ENCODE measurements around the gene IL15RA.
"Not testable (repeated sequence)": the region's sequence is repeated elsewhere in the genome, so short reads cannot be mapped to it uniquely, and the experiment has no call there.

The IL15RA gene

GRCh38 chr10:5961405-5962100, 15.8 kb downstream of the IL15RA start:
- Histone ChIP-seq H3K9me2 (replicated peaks; ENCODE audit: control insufficient read depth, low read length) (no peaks in the 10 kb centered on the region), H3K4me2 (ENCODE audit: low read length) (no peak overlapping the region), H3K9me3 (ENCODE audit: control insufficient read depth, insufficient read depth, low read length) (no peaks in the 10 kb centered on the region), H3K79me2 (ENCODE audit: control insufficient read depth, low read length) (no peaks in the 10 kb centered on the region), H3K36me3 (ENCODE audit: control insufficient read depth, low read length) (no peaks in the 10 kb centered on the region), H4K20me1 (ENCODE audit: control insufficient read depth, insufficient read depth, low read depth, low read length) (no peaks in the 10 kb centered on the region), H3K27ac (ENCODE audit: low read depth, low read length) (no peak overlapping the region), H3K4me1 (ENCODE audit: control insufficient read depth, low read length) (no peaks in the 10 kb centered on the region), H3K27me3 (ENCODE audit: control insufficient read depth, low read length) (peaks cover 3% of the 10 kb centered on the region; the same call in 1 of the 2 replicates), H3F3A (ENCODE audit: control insufficient read depth, insufficient read depth) (no peaks in the 10 kb centered on the region), H3K4me3 (ENCODE audit: low read length) (no peak overlapping the region)
- TF ChIP-seq CTCF (IDR thresholded peaks at IDR 0.05; ENCODE audit: low read depth, low read length, poor library complexity, severe bottlenecking) (no peak), EZH2phosphoT487 (IDR thresholded peaks at IDR 0.05; ENCODE audit: borderline replicate concordance, low read length) (no peak)

- not testable (repeated sequence) for H3K9me3 ChIP-seq (ENCODE audit: control insufficient read depth, insufficient read depth, low read length); H3K4me3 ChIP-seq (ENCODE audit: low read length); H3K4me2 ChIP-seq (ENCODE audit: low read length); H3K36me3 ChIP-seq (ENCODE audit: control insufficient read depth, low read length); H3F3A ChIP-seq (ENCODE audit: control insufficient read depth, insufficient read depth); H3K4me1 ChIP-seq (ENCODE audit: control insufficient read depth, low read length); H3K79me2 ChIP-seq (ENCODE audit: control insufficient read depth, low read length); H3K27ac ChIP-seq (ENCODE audit: low read depth, low read length); H3K9me2 ChIP-seq (replicated peaks; ENCODE audit: control insufficient read depth, low read length); H4K20me1 ChIP-seq (ENCODE audit: control insufficient read depth, insufficient read depth, low read depth, low read length); H3K27me3 ChIP-seq (ENCODE audit: control insufficient read depth, low read length)
These were observed 16.4 kb downstream of the IL15RA start for GRCh38 chr10:5960973-5961275.

GRCh38 chr10:5960070-5960972, 17.0 kb downstream of the IL15RA start:
- H3K9me3 ChIP-seq (ENCODE audit: control insufficient read depth, insufficient read depth, low read length) = no peaks in the 10 kb centered on the region
- no peaks in the 10 kb centered on the region for H3K9me2 ChIP-seq (replicated peaks; ENCODE audit: control insufficient read depth, low read length)
- no peaks in the 10 kb centered on the region for H3K36me3 ChIP-seq (ENCODE audit: control insufficient read depth, low read length)
- no peak for TF ChIP-seq EZH2phosphoT487 (IDR thresholded peaks at IDR 0.05; ENCODE audit: borderline replicate concordance, low read length)
- no peak for TF ChIP-seq CTCF (IDR thresholded peaks at IDR 0.05; ENCODE audit: low read depth, low read length, poor library complexity, severe bottlenecking)
- H3F3A ChIP-seq (ENCODE audit: control insufficient read depth, insufficient read depth) = no peaks in the 10 kb centered on the region
- H3K27ac ChIP-seq (ENCODE audit: low read depth, low read length) = no peak overlapping the region
- no peaks in the 10 kb centered on the region for H4K20me1 ChIP-seq (ENCODE audit: control insufficient read depth, insufficient read depth, low read depth, low read length)
- H3K27me3 ChIP-seq (ENCODE audit: control insufficient read depth, low read length) = peaks cover 3% of the 10 kb centered on the region; the same call in 1 of the 2 replicates
- no peak overlapping the region for H3K4me3 ChIP-seq (ENCODE audit: low read length)
- no peaks in the 10 kb centered on the region for H3K4me1 ChIP-seq (ENCODE audit: control insufficient read depth, low read length)
- H3K4me2 ChIP-seq (ENCODE audit: low read length) = no peak overlapping the region
- no peaks in the 10 kb centered on the region for H3K79me2 ChIP-seq (ENCODE audit: control insufficient read depth, low read length)

- H3K9me2 ChIP-seq (replicated peaks; ENCODE audit: control insufficient read depth, low read length) = no peaks in the 10 kb centered on the region
- peaks cover 3% of the 10 kb centered on the region; the same call in 1 of the 2 replicates for H3K27me3 ChIP-seq (ENCODE audit: control insufficient read depth, low read length)
- no peaks in the 10 kb centered on the region for H3F3A ChIP-seq (ENCODE audit: control insufficient read depth, insufficient read depth)
- no peak overlapping the region for H3K27ac ChIP-seq (ENCODE audit: low read depth, low read length)
- TF ChIP-seq EZH2phosphoT487 (IDR thresholded peaks at IDR 0.05; ENCODE audit: borderline replicate concordance, low read length) (no peak), CTCF (IDR thresholded peaks at IDR 0.05; ENCODE audit: low read depth, low read length, poor library complexity, severe bottlenecking) (no peak)
- no peaks in the 10 kb centered on the region for H3K9me3 ChIP-seq (ENCODE audit: control insufficient read depth, insufficient read depth, low read length)
- no peaks in the 10 kb centered on the region for H3K79me2 ChIP-seq (ENCODE audit: control insufficient read depth, low read length)
- H3K4me2 ChIP-seq (ENCODE audit: low read length) = no peak overlapping the region
- H3K36me3 ChIP-seq (ENCODE audit: control insufficient read depth, low read length) = no peaks in the 10 kb centered on the region
- H3K4me3 ChIP-seq (ENCODE audit: low read length) = no peak overlapping the region
- H4K20me1 ChIP-seq (ENCODE audit: control insufficient read depth, insufficient read depth, low read depth, low read length) = no peaks in the 10 kb centered on the region
- H3K4me1 ChIP-seq (ENCODE audit: control insufficient read depth, low read length) = no peaks in the 10 kb centered on the region
These were observed 17.7 kb downstream of the IL15RA start for GRCh38 chr10:5959581-5960069.

All from DOHH2 (cell line).